HCT116 (cell line): ENCODE measurements around the gene ATG10. TPM values are rescaled to one million over a fixed set of nuclear protein-coding genes. Genes with fewer than 3 reads are reported as not detected.

Experiments
- ATAC-seq: fragments of 200-7000 bp; cut with Tn5 transposase; 2 replicates; pipeline ENCODE4 v1.9.1; 2020; ENCODE audit warnings: mild to moderate bottlenecking, moderate library complexity
- BruUV-seq: library from RNA; stranded (reverse); fragments of 400-500 nt; replicated peaks from 2 replicates; lab custom pipeline; 2021; lab: Mats Ljungman, UMichigan
- CTCF ChIA-PET: fragments of 300-600 bp; sonication (Branson Sonifier 250); formaldehyde crosslinking; loops from one replicate; lab custom pipeline; 2021; ENCODE audit warnings: antibody characterized with exemption; lab: Charles Lee
- POLR2A ChIA-PET: fragments of 300-600, 350-600 bp; sonication (Branson Sonifier 250); formaldehyde crosslinking; loops from one replicate; lab custom pipeline; 2021; ENCODE audit warnings: antibody characterized with exemption; lab: Charles Lee
- RAD21 ChIA-PET, 2 experiments: fragments of 300-600 bp; sonication (Branson Sonifier 250); formaldehyde crosslinking; loops; one replicate each; lab custom pipeline; 2023; ENCODE audit warnings: low total read pairs in 2 of 2; ENCODE audit not compliant: uncharacterized antibody in 2 of 2, unreplicated experiment in 2 of 2, low non-redundant PET in 1 of 2; lab: Charles Lee
- DNase-seq: peaks from one replicate; pipeline ENCODE4 v3.0.0-alpha.2; 2010; ENCODE audit warnings: low read depth, low spot score
- H2AFZ ChIP-seq: fragments of 200-600 bp; shearing (Covaris generic), sonication (generic); 2 replicates; pipeline ENCODE4 v1.6.1; 2017; ENCODE audit warnings: low read depth, mixed run types, mixed read lengths, antibody characterized with exemption, low read length; ENCODE audit not compliant: poor library complexity, severe bottlenecking
- H3K27ac ChIP-seq: 2 replicates; pipeline ENCODE4 v1.5.1; 2012; ENCODE audit warnings: low read depth, low read length
- H3K27me3 ChIP-seq: fragments of 200-600 bp; sonication (generic); 2 replicates; pipeline ENCODE4 v1.6.1; 2016; ENCODE audit warnings: mixed run types, low read length, mixed read lengths; ENCODE audit not compliant: insufficient read depth
- H3K36me3 ChIP-seq, 2 experiments: fragments of 200-500 bp in 1 of 2; fragments of 200-600 bp in 1 of 2; sonication (Bioruptor generic) in 1 of 2; sonication (generic) in 1 of 2; 2 replicates each; pipeline versions ENCODE4 v1.5.1 to v1.6.1; 2014 to 2016; ENCODE audit warnings: low read length in 2 of 2, inconsistent platforms in 1 of 2, mixed read lengths in 1 of 2, mixed run types in 1 of 2; ENCODE audit not compliant: insufficient read depth in 2 of 2, control insufficient read depth in 1 of 2
- H3K4me1 ChIP-seq, 2 experiments: fragments of 200-600 bp in 1 of 2; sonication (generic) in 1 of 2; 2 replicates each; pipeline versions ENCODE4 v1.5.1 to v1.6.1; 2012 to 2017; ENCODE audit warnings: low read length in 2 of 2, inconsistent platforms in 1 of 2, mild to moderate bottlenecking in 1 of 2, mixed read lengths in 1 of 2, mixed run types in 1 of 2, moderate library complexity in 1 of 2; ENCODE audit not compliant: insufficient read depth in 2 of 2, control insufficient read depth in 1 of 2
- H3K4me2 ChIP-seq: fragments of 200-600 bp; sonication (generic); 2 replicates; pipeline ENCODE4 v1.6.1; 2017; ENCODE audit warnings: mixed run types, low read length, mixed read lengths
- H3K4me3 ChIP-seq, 2 experiments: fragments of 200-600 bp in 1 of 2; sonication (generic) in 1 of 2; replicated peaks in 1 of 2; 2 replicates each; pipeline ENCODE4 v1.5.1; 2011 to 2016; ENCODE audit warnings: low read length in 2 of 2, control low read depth in 1 of 2, low read depth in 1 of 2, mild to moderate bottlenecking in 1 of 2, mixed read lengths in 1 of 2, mixed run types in 1 of 2
- H3K79me2 ChIP-seq: fragments of 200-600 bp; sonication (generic); 2 replicates; pipeline ENCODE4 v1.6.1; 2017; ENCODE audit warnings: mild to moderate bottlenecking, mixed run types, low read length, moderate library complexity, mixed read lengths; ENCODE audit not compliant: insufficient read depth
- H3K9ac ChIP-seq: fragments of 200-600 bp; sonication (generic); 2 replicates; pipeline ENCODE4 v1.6.1; 2016; ENCODE audit warnings: low read length, mixed read lengths
- H3K9me2 ChIP-seq: fragments of 200-600 bp; sonication (generic), shearing (Covaris generic); 2 replicates; pipeline ENCODE4 v1.6.1; 2017; ENCODE audit warnings: mixed run types, mild to moderate bottlenecking, moderate library complexity; ENCODE audit not compliant: insufficient read depth
- H3K9me3 ChIP-seq, 2 experiments: fragments of 200-500 bp in 1 of 2; fragments of 200-600 bp in 1 of 2; sonication (Bioruptor generic) in 1 of 2; sonication (generic) in 1 of 2; 2 replicates each; pipeline ENCODE4 v1.6.1; 2014 to 2017; ENCODE audit warnings: low read length in 2 of 2, mixed read lengths in 2 of 2, inconsistent platforms in 1 of 2, low read depth in 1 of 2, mild to moderate bottlenecking in 1 of 2, mixed run types in 1 of 2, moderate library complexity in 1 of 2; ENCODE audit not compliant: control insufficient read depth in 1 of 2, insufficient read depth in 1 of 2
- H4K20me1 ChIP-seq: fragments of 200-600 bp; sonication (generic), shearing (Covaris generic); 2 replicates; pipeline ENCODE4 v1.6.1; 2017; ENCODE audit warnings: mixed run types, mild to moderate bottlenecking, moderate library complexity; ENCODE audit not compliant: insufficient read depth
- CEBPB ChIP-seq: IDR thresholded peaks from 2 replicates; pipeline ENCODE4 v1.6.1; 2012; ENCODE audit warnings: low read depth
- CTCF ChIP-seq, 3 experiments: fragments of 200-600 bp in 1 of 3; sonication (generic) in 1 of 3; IDR thresholded peaks in 2 of 3; conservative IDR thresholded peaks in 1 of 3; 2 replicates each; pipeline ENCODE4 v1.5.1; 2012 to 2017; ENCODE audit warnings: low read depth in 2 of 3, low read length in 2 of 3, antibody characterized with exemption in 1 of 3, borderline replicate concordance in 1 of 3, control low read depth in 1 of 3, mild to moderate bottlenecking in 1 of 3, mixed read lengths in 1 of 3, mixed run types in 1 of 3, moderate library complexity in 1 of 3; ENCODE audit not compliant: insufficient read depth in 1 of 3
- EZH2 ChIP-seq: fragments of 200-600 bp; sonication (generic); IDR thresholded peaks from 2 replicates; pipeline ENCODE4 v1.6.1; 2017; ENCODE audit warnings: antibody characterized with exemption, mixed run types
- FOSL1 ChIP-seq: IDR thresholded peaks from 2 replicates; pipeline ENCODE4 v1.6.1; 2012; ENCODE audit warnings: low read depth
- JUND ChIP-seq: IDR thresholded peaks from 2 replicates; pipeline ENCODE4 v1.6.1; 2012
- MAX ChIP-seq: IDR thresholded peaks from 2 replicates; pipeline ENCODE4 v1.6.1; 2012
- POLR2A ChIP-seq: IDR thresholded peaks from 2 replicates; pipeline ENCODE4 v1.7.0; 2011; ENCODE audit warnings: borderline replicate concordance; ENCODE audit not compliant: insufficient read depth, insufficient read length; ENCODE audit errors: extremely low read depth
- RAD21 ChIP-seq: IDR thresholded peaks from 2 replicates; pipeline ENCODE4 v1.6.1; 2012; ENCODE audit warnings: low read depth, mild to moderate bottlenecking
- REST ChIP-seq: IDR thresholded peaks from 2 replicates; pipeline ENCODE4 v1.6.1; 2012; ENCODE audit warnings: low read depth
- SIN3A ChIP-seq: IDR thresholded peaks from 2 replicates; pipeline ENCODE4 v1.6.1; 2012; ENCODE audit warnings: low read depth
- SP1 ChIP-seq: IDR thresholded peaks from 2 replicates; pipeline ENCODE4 v1.6.1; 2012; ENCODE audit warnings: low read depth
- YY1 ChIP-seq: IDR thresholded peaks from 2 replicates; pipeline ENCODE4 v1.6.1; 2011; ENCODE audit warnings: low read length, low read depth, moderate library complexity, mild to moderate bottlenecking; ENCODE audit not compliant: insufficient replicate concordance; ENCODE audit errors: extremely low read depth
- ZBTB33 ChIP-seq: IDR thresholded peaks from 2 replicates; pipeline ENCODE4 v1.6.1; 2011; ENCODE audit warnings: mild to moderate bottlenecking, low read length, moderate library complexity; ENCODE audit not compliant: insufficient replicate concordance; ENCODE audit errors: extremely low read depth
- ZFX ChIP-seq: fragments of 450-650 bp; IDR thresholded peaks from 2 replicates; pipeline ENCODE4 v1.6.1; 2017
- ZNF274 ChIP-seq: fragments of 200-500 bp; sonication (Bioruptor generic); IDR thresholded peaks from 2 replicates; pipeline ENCODE4 v1.6.1; 2014; ENCODE audit warnings: mild to moderate bottlenecking, low read depth, low read length, inconsistent platforms
- intact Hi-C: fragments of 100-400 bp; cut with micrococcal nuclease; formaldehyde crosslinking; loops from 2 replicates; pipeline ENCODE4 v1.10.0; 2022
- total RNA-seq: library from RNA; stranded (reverse); gene quantifications from one replicate; pipeline ENCODE4 v1.2.1, GENCODE V29; 2021; ENCODE audit not compliant: unreplicated experiment

ATG10 gene
- total RNA-seq, 1 experiment from 2014 or later, result 9.4 TPM

- DNase-seq (no peak), ATAC-seq (no peak)
- H3K79me2 ChIP-seq, result no peaks in the 10 kb centered on the region
- H2AFZ ChIP-seq, result no peak overlapping the region
- POLR2A ChIA-PET, result no interaction called here
- no peak overlapping the region for H3K4me2 ChIP-seq
- H3K27ac ChIP-seq, result no peak overlapping the region
- no peaks in the 10 kb centered on the region for H4K20me1 ChIP-seq
- no peaks in the 10 kb centered on the region for H3K4me1 ChIP-seq
- CTCF ChIA-PET, result no interaction called here
- H3K9me3 ChIP-seq, result no peaks in the 10 kb centered on the region
- no peaks in the 10 kb centered on the region for H3K27me3 ChIP-seq
- H3K9me2 ChIP-seq, result no peaks in the 10 kb centered on the region
- H3K4me3 ChIP-seq, result no peak overlapping the region
- H3K9ac ChIP-seq, result no peak overlapping the region
- intact Hi-C loops, result no loop called here
- RAD21 ChIA-PET, result no interaction called here
- TF ChIP-seq REST (no peak), JUND (no peak), MAX (no peak), SP1 (no peak), ZBTB33 (no peak), ZFX (no peak), POLR2A (no peak), RAD21 (no peak), YY1 (no peak), EZH2 (no peak), CEBPB (no peak), FOSL1 (no peak), ZNF274 (no peak), SIN3A (no peak), CTCF (IDR thresholded peaks at IDR 0.05 in 2 of 3, conservative IDR thresholded peaks at IDR 0.05 in 1 of 3; ENCODE audit: borderline replicate concordance in 1 of 3, insufficient read depth in 1 of 3, low read depth in 2 of 3, low read length in 2 of 3) (no peak)
- TF ChIP-seq, all 23 proteins: peak for 0
- no peaks in the 10 kb centered on the region for H3K36me3 ChIP-seq
- no TSS peak for BruUV-seq
These were observed 251.1 kb downstream of the ATG10 start for GRCh38 chr5:82222597-82223574.
